Measurements from ENCODE around the gene LHFPL3.

- TF ChIP-seq CTCF (IDR thresholded peaks at IDR 0.05) (no peak), POLR2A (IDR thresholded peaks at IDR 0.05) (no peak)
Measured at GRCh38 chr7:104341546-104341945, 13.1 kb downstream of the LHFPL3 start.
